Endothelial cell of umbilical vein (primary cell): ENCODE measurements around the gene SPSB1. TPM values are rescaled to one million over a fixed set of nuclear protein-coding genes. Genes with fewer than 3 reads are reported as not detected.

Experiments
- BruUV-seq: library from RNA; stranded (reverse); fragments of 400-500 nt; replicated peaks from 2 replicates; lab custom pipeline; 2021; lab: Mats Ljungman, UMichigan
- CTCF ChIA-PET: fragments of 300-600, 350-600 bp; sonication (Branson Sonifier 250); formaldehyde crosslinking; loops from one replicate; lab custom pipeline; 2021; ENCODE audit warnings: antibody characterized with exemption, inconsistent platforms; lab: Charles Lee
- POLR2A ChIA-PET: fragments of 300-600, 350-600 bp; sonication (Branson Sonifier 250); formaldehyde crosslinking; loops from one replicate; lab custom pipeline; 2021; ENCODE audit warnings: antibody characterized with exemption, inconsistent platforms; lab: Charles Lee
- DNase-seq: peaks from one replicate; pipeline ENCODE4 v3.0.0-alpha.2; 2011; ENCODE audit warnings: low read depth, low spot score
- FAIRE-seq: peaks from 2 replicates; lab custom pipeline; 2011; peaks lifted over from hg19 to GRCh38; lab: Jason Lieb, UNC
- H2AFZ ChIP-seq: 2 replicates; pipeline ENCODE4 v1.6.0; 2012; ENCODE audit warnings: low read depth, low read length, control low read depth, inconsistent platforms
- H3K27ac ChIP-seq: 2 replicates; pipeline ENCODE4 v1.5.1; 2011; ENCODE audit warnings: low read depth, mild to moderate bottlenecking, control low read depth, low read length, moderate library complexity; ENCODE audit not compliant: insufficient read depth
- H3K27me3 ChIP-seq, 2 experiments: 2 replicates each; pipeline versions ENCODE4 v1.6.0 to v1.6.1; 2011; ENCODE audit warnings: low read length in 2 of 2, mixed read lengths in 1 of 2; ENCODE audit not compliant: control insufficient read depth in 2 of 2, insufficient read depth in 2 of 2
- H3K36me3 ChIP-seq, 2 experiments: 2 replicates in 1 of 2; 3 replicates in 1 of 2; pipeline ENCODE4 v1.5.1; 2011; ENCODE audit warnings: low read length in 2 of 2, mild to moderate bottlenecking in 1 of 2, moderate library complexity in 1 of 2; ENCODE audit not compliant: control insufficient read depth in 2 of 2, insufficient read depth in 2 of 2; ENCODE audit errors: extremely low read depth in 1 of 2
- H3K4me1 ChIP-seq: 3 replicates; pipeline ENCODE4 v1.5.1; 2011; ENCODE audit warnings: mild to moderate bottlenecking, low read length; ENCODE audit not compliant: control insufficient read depth, insufficient read depth; ENCODE audit errors: extremely low read depth
- H3K4me2 ChIP-seq: 2 replicates; pipeline ENCODE4 v1.6.1; 2011; ENCODE audit warnings: low read length, control low read depth, mixed read lengths; ENCODE audit not compliant: insufficient read depth
- H3K4me3 ChIP-seq, 3 experiments: fragments of 200-600 bp in 1 of 3; sonication (generic), shearing (Covaris generic) in 1 of 3; replicated peaks in 1 of 3; 2 replicates each; pipeline ENCODE4 v1.5.1; 2011 to 2016; ENCODE audit warnings: control low read depth in 3 of 3, low read length in 3 of 3, mild to moderate bottlenecking in 2 of 3, inconsistent platforms in 1 of 3, low read depth in 1 of 3, moderate library complexity in 1 of 3; ENCODE audit not compliant: insufficient read depth in 1 of 3
- H3K79me2 ChIP-seq: 2 replicates; pipeline ENCODE4 v1.6.0; 2012; ENCODE audit warnings: low read length, inconsistent platforms; ENCODE audit not compliant: control insufficient read depth, insufficient read depth
- H3K9ac ChIP-seq: replicated peaks from 2 replicates; pipeline ENCODE3; 2011; ENCODE audit warnings: low read length, control low read depth; ENCODE audit not compliant: insufficient read depth; ENCODE audit errors: extremely low read depth
- H3K9me1 ChIP-seq: replicated peaks from 3 replicates; pipeline ENCODE4 v1.6.0; 2011; ENCODE audit warnings: mild to moderate bottlenecking, low read length; ENCODE audit not compliant: control insufficient read depth, insufficient read depth; ENCODE audit errors: extremely low read depth
- H3K9me3 ChIP-seq: replicated peaks from 2 replicates; pipeline ENCODE4 v1.5.1; 2012; ENCODE audit warnings: low read length, inconsistent platforms; ENCODE audit not compliant: control insufficient read depth, insufficient read depth
- H4K20me1 ChIP-seq: replicated peaks from 2 replicates; pipeline ENCODE3; 2011; ENCODE audit warnings: mild to moderate bottlenecking, low read length; ENCODE audit not compliant: control insufficient read depth, insufficient read depth; ENCODE audit errors: extremely low read depth
- GATA2 ChIP-seq: IDR thresholded peaks from 2 replicates; pipeline ENCODE4 v1.7.0; 2011; ENCODE audit warnings: low read depth, mild to moderate bottlenecking, moderate library complexity, mixed read lengths, low read length; ENCODE audit not compliant: insufficient read length, insufficient read depth
- JUN ChIP-seq: IDR thresholded peaks from 2 replicates; pipeline ENCODE4 v1.6.1; 2011; ENCODE audit warnings: borderline replicate concordance, low read depth; ENCODE audit not compliant: insufficient read length, insufficient read depth
- MAX ChIP-seq: IDR thresholded peaks from 2 replicates; pipeline ENCODE4 v1.6.1; 2011; ENCODE audit not compliant: insufficient read depth, insufficient read length
- dilution Hi-C: fragments of 300-500 bp; cut with MboI; formaldehyde crosslinking; loops from one replicate; pipeline ENCODE4 v1.15.0; 2019; ENCODE audit warnings: low sequenced_read_pairs; ENCODE audit not compliant: extremely low pct_ligation_motif_present
- intact Hi-C: fragments of 100-400 bp; cut with micrococcal nuclease; formaldehyde crosslinking; loops from one replicate; pipeline ENCODE4 v1.10.0; 2022
- polyA plus RNA-seq, 4 experiments: library from polyadenylated mRNA; depleted of rRNA in 3 of 4; stranded (reverse) in 3 of 4; unstranded in 1 of 4; fragments of >200 nt; gene quantifications; 2 replicates each; pipeline versions ENCODE4 v1.2.1 to v1.2.3, GENCODE V29; 2011 to 2012; ENCODE audit warnings: missing spikeins in 1 of 4
- total RNA-seq: library from RNA; stranded (reverse); gene quantifications from 2 replicates; pipeline ENCODE4 v1.2.3, GENCODE V29; 2021
- TF ChIP-seq, protein P1 (sequence below), 2 donors: IDR thresholded peaks; 1 replicate in 1 of 2; 2 replicates in 1 of 2; pipeline ENCODE4 v1.5.1; 2011; ENCODE audit warnings: low read length in 2 of 2, mild to moderate bottlenecking in 2 of 2, moderate library complexity in 2 of 2, control low read depth in 1 of 2, inconsistent platforms in 1 of 2, low read depth in 1 of 2; ENCODE audit not compliant: insufficient read depth in 1 of 2; ENCODE audit errors: extremely low read depth in 1 of 2

The SPSB1 gene
- total and polyA plus RNA-seq, 2 donors (not counting 3 experiments of a cell fraction or from before 2014, with no cell fraction given): 41.9 to 61.2 TPM

- H3K79me2 ChIP-seq: no peaks in the 10 kb centered on the region
- H3K9me3 ChIP-seq: no peaks in the 10 kb centered on the region
- H3K36me3 ChIP-seq: no peaks in the 10 kb centered on the region
- no peak overlapping the region for H3K4me2 ChIP-seq
- H3K27me3 ChIP-seq: no peaks in the 10 kb centered on the region
- no peak overlapping the region for H3K27ac ChIP-seq
- no peaks in the 10 kb centered on the region for H4K20me1 ChIP-seq
- POLR2A ChIA-PET: no interaction called here
- peaks cover 11% of the 10 kb centered on the region for H3K4me1 ChIP-seq
- no peak for TF ChIP-seq GATA2
- no peak for TF ChIP-seq MAX
- TF ChIP-seq, protein P1, sequence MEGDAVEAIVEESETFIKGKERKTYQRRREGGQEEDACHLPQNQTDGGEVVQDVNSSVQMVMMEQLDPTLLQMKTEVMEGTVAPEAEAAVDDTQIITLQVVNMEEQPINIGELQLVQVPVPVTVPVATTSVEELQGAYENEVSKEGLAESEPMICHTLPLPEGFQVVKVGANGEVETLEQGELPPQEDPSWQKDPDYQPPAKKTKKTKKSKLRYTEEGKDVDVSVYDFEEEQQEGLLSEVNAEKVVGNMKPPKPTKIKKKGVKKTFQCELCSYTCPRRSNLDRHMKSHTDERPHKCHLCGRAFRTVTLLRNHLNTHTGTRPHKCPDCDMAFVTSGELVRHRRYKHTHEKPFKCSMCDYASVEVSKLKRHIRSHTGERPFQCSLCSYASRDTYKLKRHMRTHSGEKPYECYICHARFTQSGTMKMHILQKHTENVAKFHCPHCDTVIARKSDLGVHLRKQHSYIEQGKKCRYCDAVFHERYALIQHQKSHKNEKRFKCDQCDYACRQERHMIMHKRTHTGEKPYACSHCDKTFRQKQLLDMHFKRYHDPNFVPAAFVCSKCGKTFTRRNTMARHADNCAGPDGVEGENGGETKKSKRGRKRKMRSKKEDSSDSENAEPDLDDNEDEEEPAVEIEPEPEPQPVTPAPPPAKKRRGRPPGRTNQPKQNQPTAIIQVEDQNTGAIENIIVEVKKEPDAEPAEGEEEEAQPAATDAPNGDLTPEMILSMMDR (IDR thresholded peaks at IDR 0.05; ENCODE audit: extremely low read depth in 1 of 2, insufficient read depth in 1 of 2, low read depth in 1 of 2, low read length in 2 of 2): no peak
- dilution Hi-C loops (no loop called here), intact Hi-C loops (no loop called here)
- no peak overlapping the region for H3K9ac ChIP-seq
- FAIRE-seq (no peak), DNase-seq (no peak)
- H3K9me1 ChIP-seq: no peaks in the 10 kb centered on the region
- CTCF ChIA-PET: interaction anchor here (0.8 to 9.6 kb wide), 4 partner anchors 17 to 220 kb away, joined by 3 to 232 read pairs (median 4); no protein-coding TSS in a partner anchor
- H3K4me3 ChIP-seq: no peak overlapping the region
- H2AFZ ChIP-seq: no peak overlapping the region
- BruUV-seq: no TSS peak
These were observed 20.7 kb upstream of the SPSB1 start for GRCh38 chr1:9271861-9272595.

DNA sequence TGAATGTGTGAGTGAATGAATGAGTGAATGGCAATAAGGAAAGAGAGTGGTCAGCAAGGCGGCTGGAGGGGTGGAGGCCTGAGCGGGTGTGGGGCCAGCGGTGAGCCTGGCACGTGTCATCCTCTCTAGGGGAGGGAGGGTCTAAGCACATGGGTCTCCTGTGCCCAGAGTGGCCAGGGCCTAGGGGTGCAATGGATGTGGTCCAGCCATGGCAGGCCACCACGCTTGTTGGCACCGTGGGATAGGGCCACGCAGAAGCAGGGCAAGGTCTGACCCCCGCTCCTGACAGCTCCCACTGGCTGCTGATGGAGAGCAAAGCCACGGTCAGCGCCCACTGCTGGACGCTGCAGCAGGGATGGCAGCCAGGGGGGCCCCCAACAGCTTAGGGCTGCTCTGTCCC, 19.5 kb upstream of the SPSB1 start:
- FAIRE-seq: no peak
- ChIA-PET POLR2A (no interaction called here), CTCF (interaction anchor here (1.2 to 9.6 kb wide), 4 partner anchors 16 to 218 kb away, joined by 4 to 232 read pairs (median 5); no protein-coding TSS in a partner anchor)
- H3K4me2 ChIP-seq: no peak overlapping the region
- peaks cover 11% of the 10 kb centered on the region for H3K4me1 ChIP-seq
- no peaks in the 10 kb centered on the region for H3K36me3 ChIP-seq
- no peak overlapping the region for H3K27ac ChIP-seq
- no peak overlapping the region for H3K4me3 ChIP-seq
- BruUV-seq: no TSS peak
- no peaks in the 10 kb centered on the region for H3K9me3 ChIP-seq
- no peak for TF ChIP-seq GATA2
- no peak for TF ChIP-seq JUN
- no peak overlapping the region for H2AFZ ChIP-seq
- H4K20me1 ChIP-seq: no peaks in the 10 kb centered on the region
- dilution Hi-C loops: no loop called here
- H3K9ac ChIP-seq: no peak overlapping the region
- DNase-seq: no peak
- intact Hi-C loops: no loop called here
- H3K79me2 ChIP-seq: no peaks in the 10 kb centered on the region
- no peaks in the 10 kb centered on the region for H3K27me3 ChIP-seq
- no peaks in the 10 kb centered on the region for H3K9me1 ChIP-seq
